ENCODE results near the gene MMP24.
"Not testable (repeated sequence)": the region's sequence is repeated elsewhere in the genome, so short reads cannot be mapped to it uniquely, and the experiment has no call there.

MMP24 gene

DNA sequence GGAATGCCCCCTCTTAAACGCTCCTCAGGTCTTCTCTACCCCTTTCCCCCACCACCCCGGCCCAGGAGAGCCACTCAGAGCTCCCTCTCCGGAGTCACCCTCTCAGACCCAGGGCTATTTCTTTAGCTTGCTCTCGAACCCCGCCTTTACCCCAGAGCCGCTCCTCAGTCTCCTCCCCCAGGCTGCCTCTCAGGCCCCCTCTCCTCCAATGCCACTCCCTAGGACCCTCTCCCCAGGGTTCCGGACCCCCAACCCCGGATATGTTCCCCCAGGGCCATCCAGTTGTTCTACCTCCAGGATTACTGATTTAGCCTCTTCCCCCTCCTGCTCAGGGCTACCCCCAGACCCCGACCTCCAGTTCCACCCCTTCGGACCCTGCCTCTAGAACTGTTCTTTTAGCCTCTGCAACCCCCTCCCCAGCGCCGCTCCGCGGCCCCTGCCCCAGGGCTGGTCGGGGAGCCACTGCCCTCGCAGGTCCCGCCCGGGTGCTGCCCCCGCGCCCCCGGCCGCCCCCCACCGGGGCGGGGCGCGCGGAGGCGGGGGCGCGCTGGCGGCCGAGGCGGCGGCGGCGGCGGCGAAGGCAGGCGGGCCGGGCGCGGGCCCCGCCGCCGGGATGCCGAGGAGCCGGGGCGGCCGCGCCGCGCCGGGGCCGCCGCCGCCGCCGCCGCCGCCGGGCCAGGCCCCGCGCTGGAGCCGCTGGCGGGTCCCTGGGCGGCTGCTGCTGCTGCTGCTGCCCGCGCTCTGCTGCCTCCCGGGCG is at the start of gene MMP24:
Gene MMP24 (plus strand): TSS at position 565 of the 758 bp plus-strand sequence. CDS start 49 bp downstream, at position 614.
- Mint-ChIP-seq H3K27me3 (peaks cover 11% of the 10 kb centered on the region), H3K4me3 (peak within 1 kb of the TSS; percentile 79), H3K36me3 (peaks cover 31% of the 10 kb centered on the region), H3K9me3 (no peaks in the 10 kb centered on the region), H3K4me1 (peaks cover 4% of the 10 kb centered on the region), H3K27ac (no peak within 1 kb of the TSS)

DNA sequence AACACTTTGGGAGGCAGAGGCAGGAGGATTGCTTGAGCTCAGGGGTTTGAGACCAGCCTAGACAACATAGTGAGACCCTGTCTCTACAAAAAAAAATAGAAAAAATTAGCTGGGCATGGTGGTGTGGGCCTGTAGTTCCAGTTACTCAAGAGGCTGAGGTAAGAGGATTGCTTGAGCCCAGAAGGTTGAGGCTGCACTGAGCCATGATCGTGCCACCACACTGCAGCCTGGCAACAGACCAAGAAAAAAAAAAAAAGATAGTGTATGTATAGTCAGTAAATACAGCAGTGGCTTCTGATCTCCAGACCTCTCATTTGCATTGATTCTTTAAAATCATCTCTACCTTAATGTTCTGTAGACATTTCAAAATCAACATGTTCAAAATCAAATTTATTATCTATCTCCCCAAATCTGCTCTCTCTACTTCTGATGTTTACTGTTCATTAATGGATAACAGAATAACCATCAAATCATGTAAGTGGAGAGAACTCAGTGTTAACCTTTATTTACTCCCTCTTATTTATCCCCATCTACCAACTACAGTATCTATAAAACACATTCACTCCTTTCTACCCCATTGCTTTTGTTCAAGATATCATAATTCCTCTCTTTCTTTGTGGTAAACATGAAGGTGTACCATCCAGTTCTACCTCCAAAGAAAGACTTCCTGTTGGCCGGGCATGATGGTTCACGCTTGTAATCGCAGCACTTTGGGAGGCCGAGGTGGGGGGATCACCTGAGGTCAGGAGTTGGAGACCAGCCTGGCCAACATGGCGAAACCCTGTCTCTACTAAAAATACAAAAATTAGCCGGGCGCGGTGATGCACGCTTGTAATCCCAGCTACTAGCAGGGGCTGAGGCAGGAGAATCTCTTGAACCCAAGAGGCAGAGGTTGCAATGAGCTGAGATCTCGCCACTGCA is 46.9 kb upstream of the MMP24 start:
- peaks cover 17% of the 10 kb centered on the region for H3K36me3 Mint-ChIP-seq
- no peak overlapping the region for H3K4me3 Mint-ChIP-seq
- no peaks in the 10 kb centered on the region for H3K4me1 Mint-ChIP-seq
- H3K9me3 Mint-ChIP-seq, result no peaks in the 10 kb centered on the region
- H3K27me3 Mint-ChIP-seq, result no peaks in the 10 kb centered on the region
- no peak overlapping the region for H3K27ac Mint-ChIP-seq

DNA sequence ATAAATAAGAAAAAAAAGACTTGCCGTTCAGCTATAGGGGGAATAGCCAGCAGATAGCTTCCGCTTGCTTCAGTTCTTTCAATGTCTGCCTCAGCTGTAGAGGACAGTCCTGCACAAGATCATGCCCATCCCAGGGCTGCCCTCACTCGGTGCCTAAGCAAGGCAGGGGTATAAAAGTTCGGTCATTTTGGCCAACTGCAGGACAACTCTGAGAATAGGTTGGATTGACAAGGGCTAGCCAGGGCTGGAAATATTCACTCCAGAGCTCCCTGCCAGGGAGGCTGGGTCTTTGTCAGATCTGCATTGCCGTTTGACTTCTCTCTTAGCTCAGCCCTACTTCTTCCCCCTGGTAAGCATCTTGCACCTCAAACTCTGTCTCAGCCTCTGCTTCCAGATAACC is 46.2 kb upstream of the MMP24 start:
- Mint-ChIP-seq H3K4me1 (no peaks in the 10 kb centered on the region), H3K27ac (no peak overlapping the region), H3K9me3 (no peaks in the 10 kb centered on the region), H3K4me3 (no peak overlapping the region), H3K27me3 (no peaks in the 10 kb centered on the region), H3K36me3 (peaks cover 20% of the 10 kb centered on the region)

- no peaks in the 10 kb centered on the region for H3K4me1 Mint-ChIP-seq
- H3K27me3 Mint-ChIP-seq, result no peaks in the 10 kb centered on the region
- peaks cover 20% of the 10 kb centered on the region for H3K36me3 Mint-ChIP-seq
- H3K4me3 Mint-ChIP-seq, result no peak overlapping the region
- no peaks in the 10 kb centered on the region for H3K9me3 Mint-ChIP-seq
- H3K27ac Mint-ChIP-seq, result no peak overlapping the region
Observed at GRCh38 chr20:35181731-35182130, 44.8 kb upstream of the MMP24 start.

- H3K4me1 Mint-ChIP-seq, H3K4me3 Mint-ChIP-seq, H3K9me3 Mint-ChIP-seq, H3K27ac Mint-ChIP-seq, H3K27me3 Mint-ChIP-seq: not testable (repeated sequence)
- H3K36me3 Mint-ChIP-seq, result peaks cover 25% of the 10 kb centered on the region
Observed at GRCh38 chr20:35186691-35187289, 39.7 kb upstream of the MMP24 start.

DNA sequence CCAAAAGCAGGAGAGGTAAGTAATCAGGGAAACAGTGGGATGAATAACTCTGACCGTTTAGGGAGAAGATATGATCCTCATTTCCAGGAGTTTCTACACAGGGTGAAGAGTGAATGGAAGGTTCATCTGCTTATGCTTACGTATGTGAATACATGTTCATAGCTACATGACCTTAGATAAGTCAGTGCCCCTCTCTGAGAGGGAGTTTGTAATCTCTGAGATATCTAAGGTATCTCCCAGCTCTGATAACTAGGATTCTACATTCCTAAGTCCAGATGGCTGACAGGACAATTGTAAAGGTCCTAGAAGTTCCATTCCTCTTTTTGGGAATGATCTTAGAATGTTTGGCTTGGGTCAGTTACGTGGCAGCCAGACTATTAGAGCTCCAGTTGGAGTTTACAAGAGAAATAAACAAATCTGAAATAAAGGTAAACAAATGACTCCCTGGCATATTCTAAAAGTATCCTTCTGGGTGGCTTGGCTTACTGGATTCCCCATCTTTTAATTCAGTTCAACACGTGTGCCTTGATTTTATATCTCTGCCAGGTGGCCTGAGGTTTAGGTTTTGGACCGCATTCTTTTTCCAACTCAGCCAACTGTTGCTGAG is 38.8 kb upstream of the MMP24 start:
- no peaks in the 10 kb centered on the region for H3K4me1 Mint-ChIP-seq
- no peak overlapping the region for H3K4me3 Mint-ChIP-seq
- H3K27me3 Mint-ChIP-seq, result no peaks in the 10 kb centered on the region
- no peak overlapping the region for H3K27ac Mint-ChIP-seq
- H3K36me3 Mint-ChIP-seq, result peaks cover 25% of the 10 kb centered on the region
- H3K9me3 Mint-ChIP-seq, result no peaks in the 10 kb centered on the region

GRCh38 chr20:35189223-35189622 is 37.3 kb upstream of the MMP24 start:
- H3K9me3 Mint-ChIP-seq, H3K4me1 Mint-ChIP-seq, H3K27me3 Mint-ChIP-seq, H3K27ac Mint-ChIP-seq, H3K4me3 Mint-ChIP-seq: not testable (repeated sequence)
- H3K36me3 Mint-ChIP-seq, result peaks cover 17% of the 10 kb centered on the region

DNA sequence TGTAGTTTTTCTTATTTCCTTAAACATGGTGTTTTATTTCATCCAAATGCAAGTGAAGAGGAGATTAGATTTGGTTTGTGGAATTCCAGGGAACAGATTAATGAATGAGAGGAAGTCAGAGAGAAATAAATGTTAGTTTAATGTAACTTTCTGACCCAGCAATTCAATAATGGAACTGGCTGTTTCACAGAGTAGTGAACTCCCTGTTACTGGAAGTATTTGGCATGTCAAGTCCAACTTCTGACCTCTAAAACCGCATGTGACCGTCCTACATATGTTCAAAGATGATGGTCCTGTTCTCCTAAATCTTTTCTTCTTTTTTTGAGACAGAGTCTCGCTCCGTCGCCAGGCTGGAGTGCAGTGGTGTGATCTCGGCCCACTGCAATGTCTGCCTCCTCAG is 35.9 kb upstream of the MMP24 start:
- H3K4me3 Mint-ChIP-seq, result no peak overlapping the region
- no peak overlapping the region for H3K27ac Mint-ChIP-seq
- no peaks in the 10 kb centered on the region for H3K9me3 Mint-ChIP-seq
- H3K36me3 Mint-ChIP-seq, result peaks cover 19% of the 10 kb centered on the region
- no peaks in the 10 kb centered on the region for H3K4me1 Mint-ChIP-seq
- no peaks in the 10 kb centered on the region for H3K27me3 Mint-ChIP-seq

DNA sequence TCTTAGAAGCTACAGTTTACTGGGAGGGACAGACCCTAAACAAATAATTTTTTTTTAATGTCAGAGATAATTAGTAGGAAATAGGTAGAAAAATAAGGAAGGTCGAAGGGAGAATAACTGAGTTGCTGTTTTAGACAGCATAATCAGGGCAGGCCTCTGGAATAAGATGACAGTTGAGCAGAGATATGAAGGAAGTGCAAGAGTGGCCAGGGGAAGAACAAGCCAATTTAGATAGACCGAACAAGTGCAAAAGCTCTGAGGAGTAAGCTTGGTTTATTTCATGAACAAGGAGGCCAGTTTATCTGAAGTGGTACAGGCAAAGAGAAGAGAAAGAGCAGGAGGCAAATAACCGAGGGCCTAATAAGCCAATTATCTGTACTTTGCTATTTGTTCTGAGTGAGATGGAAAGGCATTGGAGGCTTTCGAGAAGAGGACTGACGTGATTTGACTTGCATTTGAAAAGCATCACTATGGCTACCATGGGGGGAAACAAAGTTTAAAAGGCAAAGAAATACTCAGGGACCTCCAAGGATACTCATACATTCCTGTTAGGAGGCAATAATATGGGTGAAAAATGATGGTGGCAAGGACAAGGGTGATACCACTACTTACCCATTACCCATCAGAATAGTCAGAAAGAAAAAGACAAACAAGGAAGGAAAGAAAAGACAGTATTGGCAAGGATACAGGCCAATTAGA is 34.9 kb upstream of the MMP24 start:
- H3K4me1 Mint-ChIP-seq, result no peaks in the 10 kb centered on the region
- no peaks in the 10 kb centered on the region for H3K27me3 Mint-ChIP-seq
- no peaks in the 10 kb centered on the region for H3K9me3 Mint-ChIP-seq
- H3K4me3 Mint-ChIP-seq, result no peak overlapping the region
- no peak overlapping the region for H3K27ac Mint-ChIP-seq
- peaks cover 23% of the 10 kb centered on the region for H3K36me3 Mint-ChIP-seq

DNA sequence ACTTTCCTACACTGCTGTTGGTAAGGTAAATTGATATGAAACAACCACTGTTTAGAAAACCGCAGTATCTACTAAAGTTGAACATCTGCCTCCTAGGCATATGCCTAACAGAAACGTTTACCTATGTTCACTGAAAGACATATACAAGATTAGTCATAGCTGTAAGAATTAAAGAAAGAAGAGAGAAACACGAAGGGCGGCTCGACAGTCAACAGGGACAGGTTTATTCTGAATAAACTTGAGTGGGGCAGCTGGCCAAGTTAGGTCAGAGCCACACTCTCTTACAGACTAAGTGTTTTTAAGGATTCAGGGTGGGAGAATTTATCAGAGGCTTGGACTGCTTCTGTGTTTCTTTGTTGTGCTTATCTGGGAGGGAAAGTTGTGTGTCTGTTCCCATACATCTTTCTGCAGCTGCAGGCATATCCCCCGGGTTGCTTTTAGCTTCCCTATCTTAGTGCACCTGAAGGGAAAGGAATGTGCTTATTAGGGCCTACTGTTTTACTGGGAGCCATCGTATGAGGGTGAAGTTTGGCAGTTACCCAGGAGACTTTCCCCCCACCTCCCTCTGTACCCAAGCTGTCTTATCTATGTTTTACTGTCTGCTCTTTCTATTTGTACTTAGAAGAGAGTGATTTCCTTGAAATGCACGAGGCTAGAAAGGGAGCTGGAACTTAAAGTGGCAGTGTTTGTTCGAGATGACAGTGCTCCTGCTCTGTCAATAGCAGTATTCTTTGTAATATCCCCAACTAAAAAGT is 34.2 kb upstream of the MMP24 start:
- Mint-ChIP-seq H3K4me3 (no peak overlapping the region), H3K4me1 (no peaks in the 10 kb centered on the region), H3K9me3 (no peaks in the 10 kb centered on the region), H3K27ac (no peak overlapping the region), H3K27me3 (no peaks in the 10 kb centered on the region), H3K36me3 (peaks cover 27% of the 10 kb centered on the region)

- not testable (repeated sequence) for H3K27me3 Mint-ChIP-seq, H3K9me3 Mint-ChIP-seq, H3K4me1 Mint-ChIP-seq, H3K4me3 Mint-ChIP-seq, H3K27ac Mint-ChIP-seq
- peaks cover 29% of the 10 kb centered on the region for H3K36me3 Mint-ChIP-seq
Observed at GRCh38 chr20:35193031-35193791, 33.3 kb upstream of the MMP24 start.

- Mint-ChIP-seq H3K27me3 (no peaks in the 10 kb centered on the region), H3K36me3 (peaks cover 32% of the 10 kb centered on the region), H3K4me3 (no peak overlapping the region), H3K9me3 (no peaks in the 10 kb centered on the region), H3K27ac (no peak overlapping the region), H3K4me1 (no peaks in the 10 kb centered on the region)
Observed at GRCh38 chr20:35196313-35196712, 30.2 kb upstream of the MMP24 start.

GRCh38 chr20:35199740-35200139 is 26.8 kb upstream of the MMP24 start:
- Mint-ChIP-seq H3K27ac (no peak overlapping the region), H3K27me3 (no peaks in the 10 kb centered on the region), H3K4me3 (no peak overlapping the region), H3K36me3 (peaks cover 29% of the 10 kb centered on the region), H3K4me1 (no peaks in the 10 kb centered on the region), H3K9me3 (no peaks in the 10 kb centered on the region)

DNA sequence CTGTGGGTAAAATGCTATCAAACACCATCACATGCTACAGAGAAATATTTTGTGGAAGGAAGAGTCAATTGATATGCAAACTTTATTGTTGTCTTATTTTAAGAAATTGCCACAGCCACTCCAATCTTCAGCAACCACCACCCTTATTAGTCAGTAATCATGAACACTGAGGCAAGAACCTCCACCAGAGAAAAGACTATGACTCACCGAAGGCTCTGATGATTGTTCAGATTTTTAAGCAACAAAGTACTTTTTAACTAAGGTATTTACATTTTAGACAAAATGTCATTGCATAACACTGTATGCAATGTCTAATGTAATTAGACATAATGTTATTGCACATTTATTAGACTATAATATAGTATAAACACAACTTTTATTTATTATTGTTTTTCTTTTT is 26.2 kb upstream of the MMP24 start:
- Mint-ChIP-seq H3K9me3 (no peaks in the 10 kb centered on the region), H3K27ac (no peak overlapping the region), H3K4me3 (no peak overlapping the region), H3K27me3 (no peaks in the 10 kb centered on the region), H3K36me3 (peaks cover 26% of the 10 kb centered on the region), H3K4me1 (no peaks in the 10 kb centered on the region)

Data from activated naive CD4-positive, alpha-beta T cell treated with anti-CD3 and anti-CD28 coated beads, Interleukin-2, amount 50 U/mL, for 24 hours (primary cell).